Measurements from ENCODE around the gene L3MBTL4.

DNA sequence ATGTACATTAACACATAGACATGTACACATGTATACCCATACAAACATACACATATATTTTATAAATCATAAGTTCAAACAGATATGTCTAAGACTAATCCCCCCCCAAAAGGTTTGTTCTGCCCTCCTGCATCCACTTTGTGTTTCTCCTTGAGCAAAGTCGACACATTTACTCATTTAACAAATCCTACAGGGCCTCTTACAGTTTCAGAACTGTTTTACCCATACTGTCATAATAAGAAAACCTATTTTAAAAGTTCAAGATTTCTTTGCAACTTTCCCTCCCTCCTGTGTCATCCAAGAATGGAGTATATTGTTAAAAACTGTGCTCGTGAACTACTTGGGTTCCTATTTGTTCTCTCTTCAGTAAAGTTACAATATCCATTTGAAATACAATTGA lies 166.7 kb downstream of the L3MBTL4 start:
- TF ChIP-seq, protein P1, sequence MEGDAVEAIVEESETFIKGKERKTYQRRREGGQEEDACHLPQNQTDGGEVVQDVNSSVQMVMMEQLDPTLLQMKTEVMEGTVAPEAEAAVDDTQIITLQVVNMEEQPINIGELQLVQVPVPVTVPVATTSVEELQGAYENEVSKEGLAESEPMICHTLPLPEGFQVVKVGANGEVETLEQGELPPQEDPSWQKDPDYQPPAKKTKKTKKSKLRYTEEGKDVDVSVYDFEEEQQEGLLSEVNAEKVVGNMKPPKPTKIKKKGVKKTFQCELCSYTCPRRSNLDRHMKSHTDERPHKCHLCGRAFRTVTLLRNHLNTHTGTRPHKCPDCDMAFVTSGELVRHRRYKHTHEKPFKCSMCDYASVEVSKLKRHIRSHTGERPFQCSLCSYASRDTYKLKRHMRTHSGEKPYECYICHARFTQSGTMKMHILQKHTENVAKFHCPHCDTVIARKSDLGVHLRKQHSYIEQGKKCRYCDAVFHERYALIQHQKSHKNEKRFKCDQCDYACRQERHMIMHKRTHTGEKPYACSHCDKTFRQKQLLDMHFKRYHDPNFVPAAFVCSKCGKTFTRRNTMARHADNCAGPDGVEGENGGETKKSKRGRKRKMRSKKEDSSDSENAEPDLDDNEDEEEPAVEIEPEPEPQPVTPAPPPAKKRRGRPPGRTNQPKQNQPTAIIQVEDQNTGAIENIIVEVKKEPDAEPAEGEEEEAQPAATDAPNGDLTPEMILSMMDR (IDR thresholded peaks at IDR 0.05): no peak
- TF ChIP-seq TAF1 (IDR thresholded peaks at IDR 0.05; ENCODE audit: borderline replicate concordance, low read depth, low read length) (no peak), SIN3A (IDR thresholded peaks at IDR 0.05; ENCODE audit: borderline replicate concordance, low read depth, low read length) (no peak), RXRA (IDR thresholded peaks at IDR 0.05; ENCODE audit: borderline replicate concordance, low read depth) (no peak), EP300 (IDR thresholded peaks at IDR 0.05; ENCODE audit: borderline replicate concordance in 1 of 2, low read depth in 1 of 2, low read length in 1 of 2) (no peak), ELF1 (IDR thresholded peaks at IDR 0.05) (no peak), EZH2phosphoT487 (IDR thresholded peaks at IDR 0.05; ENCODE audit: borderline replicate concordance, low read depth) (no peak), RFX5 (IDR thresholded peaks at IDR 0.05; ENCODE audit: low read length) (no peak), GABPA (IDR thresholded peaks at IDR 0.05; ENCODE audit: low read depth) (no peak), NFIC (IDR thresholded peaks at IDR 0.05; ENCODE audit: borderline replicate concordance) (no peak)
- TF ChIP-seq, protein P2, sequence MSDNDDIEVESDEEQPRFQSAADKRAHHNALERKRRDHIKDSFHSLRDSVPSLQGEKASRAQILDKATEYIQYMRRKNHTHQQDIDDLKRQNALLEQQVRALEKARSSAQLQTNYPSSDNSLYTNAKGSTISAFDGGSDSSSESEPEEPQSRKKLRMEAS (IDR thresholded peaks at IDR 0.05; ENCODE audit: low read depth): no peak

Measured in SK-N-SH (cell line).